Body of pancreas (tissue), 4 donors: ENCODE data around the gene COL5A1.

Experiments
- POLR2A ChIP-seq, 3 donors: fragments of 450-650 bp; IDR thresholded peaks; one replicate each; pipeline ENCODE4 v1.6.1; 2016; ENCODE audit warnings: antibody characterized with exemption in 3 of 3, mild to moderate bottlenecking in 2 of 3
- TF ChIP-seq, protein P1 (sequence below), 7 experiments: fragments of 450-650 bp in 4 of 7; fragments of 200-600 bp in 3 of 7; sonication (generic) in 3 of 7; IDR thresholded peaks; one replicate each; pipeline ENCODE4 v1.5.1; 2016 to 2019; ENCODE audit warnings: antibody characterized with exemption in 7 of 7

- TF ChIP-seq, protein P1, sequence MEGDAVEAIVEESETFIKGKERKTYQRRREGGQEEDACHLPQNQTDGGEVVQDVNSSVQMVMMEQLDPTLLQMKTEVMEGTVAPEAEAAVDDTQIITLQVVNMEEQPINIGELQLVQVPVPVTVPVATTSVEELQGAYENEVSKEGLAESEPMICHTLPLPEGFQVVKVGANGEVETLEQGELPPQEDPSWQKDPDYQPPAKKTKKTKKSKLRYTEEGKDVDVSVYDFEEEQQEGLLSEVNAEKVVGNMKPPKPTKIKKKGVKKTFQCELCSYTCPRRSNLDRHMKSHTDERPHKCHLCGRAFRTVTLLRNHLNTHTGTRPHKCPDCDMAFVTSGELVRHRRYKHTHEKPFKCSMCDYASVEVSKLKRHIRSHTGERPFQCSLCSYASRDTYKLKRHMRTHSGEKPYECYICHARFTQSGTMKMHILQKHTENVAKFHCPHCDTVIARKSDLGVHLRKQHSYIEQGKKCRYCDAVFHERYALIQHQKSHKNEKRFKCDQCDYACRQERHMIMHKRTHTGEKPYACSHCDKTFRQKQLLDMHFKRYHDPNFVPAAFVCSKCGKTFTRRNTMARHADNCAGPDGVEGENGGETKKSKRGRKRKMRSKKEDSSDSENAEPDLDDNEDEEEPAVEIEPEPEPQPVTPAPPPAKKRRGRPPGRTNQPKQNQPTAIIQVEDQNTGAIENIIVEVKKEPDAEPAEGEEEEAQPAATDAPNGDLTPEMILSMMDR (IDR thresholded peaks at IDR 0.05) = no peak
- no peak for TF ChIP-seq POLR2A (IDR thresholded peaks at IDR 0.05)
Observed at GRCh38 chr9:134855231-134855899, 213.8 kb downstream of the COL5A1 start.
